Measurements from ENCODE around the gene PTPRE. TPM values are rescaled to one million over a fixed set of nuclear protein-coding genes. Genes with fewer than 3 reads are reported as not detected.

PTPRE gene
- total and polyA plus RNA-seq, 8 donors = 6.8 to 88.7 (median 9.3) TPM

GRCh38 chr10:127996586-127996985 is 89.7 kb downstream of the PTPRE start:
- Histone ChIP-seq H3K4me1 (peaks cover 11 to 51% of the 10 kb centered on the region in 2 donors), H3K27ac (peak overlapping the region; percentile 60 to 67), H3K4me3 (no peak overlapping the region), H3K36me3 (no peaks in the 10 kb centered on the region), H3K27me3 (no peaks in the 10 kb centered on the region), H3K9me3 (no peaks in the 10 kb centered on the region)
- ATAC-seq (peak; percentile 51), DNase-seq (peak in 2 of 4 donors; percentile 36 to 64)
- TF ChIP-seq CTCF (IDR thresholded peaks at IDR 0.05) = no peak
- intact Hi-C loops (cut with DNase I) = no loop called here

DNA sequence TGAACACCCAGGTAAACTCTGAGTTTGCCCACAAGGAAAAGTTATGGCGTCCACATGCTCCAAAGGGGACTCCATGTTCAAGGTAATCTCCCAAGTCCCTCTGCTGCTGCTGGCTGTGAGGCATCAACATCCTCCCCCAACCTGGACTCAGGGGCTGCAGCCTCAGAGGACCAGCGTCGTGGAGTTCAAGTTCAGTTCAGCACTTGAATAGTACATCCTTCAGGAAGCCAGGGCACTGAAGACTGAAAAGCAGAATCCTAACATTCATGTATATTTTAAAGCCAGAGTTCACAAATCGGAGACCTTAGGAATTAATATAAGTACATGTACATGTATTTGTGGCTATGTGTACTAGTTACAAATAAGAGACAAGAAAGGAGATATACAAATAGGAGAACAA is 90.4 kb downstream of the PTPRE start:
- H3K27me3 ChIP-seq = no peaks in the 10 kb centered on the region
- peaks cover 11 to 51% of the 10 kb centered on the region in 2 donors for H3K4me1 ChIP-seq
- no peak for ATAC-seq
- no peaks in the 10 kb centered on the region for H3K9me3 ChIP-seq
- H3K4me3 ChIP-seq = no peak overlapping the region
- no peak for TF ChIP-seq CTCF (IDR thresholded peaks at IDR 0.05)
- intact Hi-C loops (cut with DNase I) = no loop called here
- H3K27ac ChIP-seq = peak overlapping the region; percentile 60 to 67
- no peak for DNase-seq
- H3K36me3 ChIP-seq = no peaks in the 10 kb centered on the region

DNA sequence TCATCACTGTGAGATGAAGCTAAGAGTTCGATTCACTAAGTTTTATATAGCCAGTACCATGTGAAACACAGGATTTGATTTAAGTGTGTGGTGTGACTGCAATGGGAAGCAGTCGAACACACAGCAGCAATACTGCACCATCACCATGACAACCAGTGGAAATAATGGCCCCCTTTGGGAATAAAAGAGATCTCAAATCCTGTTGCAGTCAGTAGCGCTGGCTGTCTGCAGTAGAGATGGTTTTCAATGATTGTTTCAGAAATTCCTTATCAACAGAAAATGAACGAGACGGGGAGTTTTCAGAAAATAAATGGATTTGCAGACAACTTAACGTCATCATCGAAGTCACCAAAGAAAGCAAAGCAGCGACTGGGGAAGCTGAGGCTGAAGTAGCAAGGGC is 91.0 kb downstream of the PTPRE start:
- ATAC-seq = no peak
- H3K27me3 ChIP-seq = no peaks in the 10 kb centered on the region
- intact Hi-C loops (cut with DNase I) = no loop called here
- no peak overlapping the region for H3K27ac ChIP-seq
- no peak overlapping the region for H3K4me3 ChIP-seq
- peaks cover 11 to 48% of the 10 kb centered on the region in 2 donors for H3K4me1 ChIP-seq
- no peak for DNase-seq
- no peaks in the 10 kb centered on the region for H3K36me3 ChIP-seq
- no peak for TF ChIP-seq CTCF (IDR thresholded peaks at IDR 0.05)
- no peaks in the 10 kb centered on the region for H3K9me3 ChIP-seq

GRCh38 chr10:127998501-127999144 is 91.7 kb downstream of the PTPRE start:
- H3K9me3 ChIP-seq = no peaks in the 10 kb centered on the region
- no peaks in the 10 kb centered on the region for H3K27me3 ChIP-seq
- no peak overlapping the region for H3K27ac ChIP-seq
- TF ChIP-seq CTCF (IDR thresholded peaks at IDR 0.05) = no peak
- peaks cover 11 to 48% of the 10 kb centered on the region in 2 donors for H3K4me1 ChIP-seq
- no peak for DNase-seq
- ATAC-seq = no peak
- no peaks in the 10 kb centered on the region for H3K36me3 ChIP-seq
- intact Hi-C loops (cut with DNase I) = no loop called here
- H3K4me3 ChIP-seq = no peak overlapping the region

GRCh38 chr10:127999297-128000129 is 92.6 kb downstream of the PTPRE start:
- DNase-seq (no peak), ATAC-seq (no peak)
- peaks cover 11 to 48% of the 10 kb centered on the region in 2 donors for H3K4me1 ChIP-seq
- H3K27ac ChIP-seq = no peak overlapping the region
- TF ChIP-seq CTCF (IDR thresholded peaks at IDR 0.05) = no peak
- no peaks in the 10 kb centered on the region for H3K36me3 ChIP-seq
- H3K9me3 ChIP-seq = no peaks in the 10 kb centered on the region
- intact Hi-C loops (cut with DNase I) = no loop called here
- H3K4me3 ChIP-seq = no peak overlapping the region
- H3K27me3 ChIP-seq = no peaks in the 10 kb centered on the region
